Mucosa of stomach (tissue), 1 donor: ENCODE results near the gene CREBL2.
"Not testable (repeated sequence)": the region's sequence is repeated elsewhere in the genome, so short reads cannot be mapped to it uniquely, and the experiment has no call there.

Experiments used
- H3K27me3 ChIP-seq: one replicate; pipeline ENCODE4 v1.7.0; 2013; ENCODE audit warnings: mild to moderate bottlenecking, low read length; ENCODE audit not compliant: control insufficient read depth, insufficient read depth
- H3K36me3 ChIP-seq: one replicate; pipeline ENCODE4 v1.7.0; 2013; ENCODE audit warnings: low read length; ENCODE audit not compliant: control insufficient read depth, insufficient read depth
- H3K4me1 ChIP-seq: one replicate; pipeline ENCODE4 v1.7.0; 2013; ENCODE audit warnings: mild to moderate bottlenecking, low read length; ENCODE audit not compliant: control insufficient read depth, insufficient read depth
- H3K4me3 ChIP-seq: one replicate; pipeline ENCODE4 v1.7.0; 2013; ENCODE audit warnings: low read length
- H3K9ac ChIP-seq: one replicate; pipeline ENCODE4 v1.7.0; 2013; ENCODE audit warnings: mild to moderate bottlenecking, low read length, moderate library complexity
- H3K9me3 ChIP-seq: one replicate; pipeline ENCODE4 v1.7.0; 2013; ENCODE audit warnings: mild to moderate bottlenecking, low read length, moderate library complexity; ENCODE audit not compliant: control insufficient read depth
- donor health status: Pancreatic carcinoma.

CREBL2 gene

DNA sequence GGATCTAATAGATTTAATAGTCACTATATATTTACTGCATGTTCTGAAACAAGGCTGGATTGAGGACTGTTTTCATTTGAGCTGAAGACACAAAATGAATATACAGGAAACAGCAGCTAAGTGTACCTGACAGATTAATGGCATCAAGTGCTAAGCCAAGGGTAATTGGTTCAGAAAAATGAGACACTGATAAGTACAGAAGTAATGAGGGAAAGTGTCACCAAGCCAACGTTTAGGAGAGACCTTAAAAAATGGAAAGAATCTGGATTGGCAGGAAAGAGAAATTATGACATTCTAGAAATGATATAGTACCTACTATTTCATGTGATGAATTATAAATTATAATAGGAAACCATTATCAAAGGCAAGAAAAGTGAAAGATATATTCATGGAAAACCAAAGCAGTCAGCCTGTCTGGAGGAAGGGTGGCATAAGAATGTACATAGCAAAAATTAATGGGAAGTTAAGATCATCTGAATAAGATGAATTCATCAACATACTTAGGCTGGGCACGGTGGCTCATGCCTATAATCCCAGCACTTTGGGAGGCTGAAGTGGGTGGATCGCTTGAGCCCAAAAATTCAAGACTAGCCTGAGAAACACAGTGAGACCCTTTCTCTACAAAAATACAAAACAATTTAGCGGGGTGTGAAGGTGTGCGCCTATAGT is 28.0 kb upstream of the CREBL2 start:
- Histone ChIP-seq H3K9me3 (no peaks in the 10 kb centered on the region), H3K4me3 (no peak overlapping the region), H3K36me3 (no peaks in the 10 kb centered on the region), H3K4me1 (peaks cover 5% of the 10 kb centered on the region), H3K9ac (no peak overlapping the region), H3K27me3 (no peaks in the 10 kb centered on the region)

DNA sequence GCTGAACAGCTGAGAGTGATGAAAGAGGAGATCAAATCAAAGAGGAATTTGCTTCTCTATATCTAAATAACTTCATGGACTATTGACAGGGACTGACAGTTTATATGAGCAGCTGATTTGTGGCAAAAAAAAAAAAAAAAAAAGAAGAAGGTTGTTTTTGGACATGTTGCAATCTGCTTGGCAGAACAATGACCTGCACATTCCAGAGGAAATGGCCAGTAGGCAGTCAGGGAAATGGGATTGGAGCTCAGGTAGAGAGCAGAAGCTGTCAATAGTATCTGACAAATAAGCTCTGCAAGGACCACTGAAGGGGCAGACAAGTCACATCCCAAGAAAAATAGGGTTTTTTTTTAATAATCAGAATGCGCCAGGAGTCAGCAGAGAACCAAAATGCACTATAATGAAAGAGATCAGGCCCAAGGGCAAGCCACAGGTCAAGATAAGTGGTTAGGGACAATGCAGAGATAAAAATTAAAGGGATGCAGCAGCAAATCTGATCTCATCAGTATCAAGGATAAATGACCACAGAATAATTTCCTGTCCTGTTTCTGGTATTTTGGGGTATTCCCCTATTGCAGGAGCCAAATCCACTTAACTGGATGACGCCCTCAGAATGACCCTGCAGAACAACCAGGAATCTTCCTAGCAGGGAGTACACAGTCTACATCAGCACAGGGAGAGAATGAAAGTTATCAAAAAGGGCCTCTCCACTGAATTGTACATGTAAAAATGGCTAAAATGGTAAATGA is 26.4 kb upstream of the CREBL2 start:
- H3K9ac ChIP-seq = no peak overlapping the region
- H3K4me3 ChIP-seq = no peak overlapping the region
- no peaks in the 10 kb centered on the region for H3K36me3 ChIP-seq
- no peaks in the 10 kb centered on the region for H3K27me3 ChIP-seq
- H3K9me3 ChIP-seq = no peaks in the 10 kb centered on the region
- peaks cover 5% of the 10 kb centered on the region for H3K4me1 ChIP-seq

DNA sequence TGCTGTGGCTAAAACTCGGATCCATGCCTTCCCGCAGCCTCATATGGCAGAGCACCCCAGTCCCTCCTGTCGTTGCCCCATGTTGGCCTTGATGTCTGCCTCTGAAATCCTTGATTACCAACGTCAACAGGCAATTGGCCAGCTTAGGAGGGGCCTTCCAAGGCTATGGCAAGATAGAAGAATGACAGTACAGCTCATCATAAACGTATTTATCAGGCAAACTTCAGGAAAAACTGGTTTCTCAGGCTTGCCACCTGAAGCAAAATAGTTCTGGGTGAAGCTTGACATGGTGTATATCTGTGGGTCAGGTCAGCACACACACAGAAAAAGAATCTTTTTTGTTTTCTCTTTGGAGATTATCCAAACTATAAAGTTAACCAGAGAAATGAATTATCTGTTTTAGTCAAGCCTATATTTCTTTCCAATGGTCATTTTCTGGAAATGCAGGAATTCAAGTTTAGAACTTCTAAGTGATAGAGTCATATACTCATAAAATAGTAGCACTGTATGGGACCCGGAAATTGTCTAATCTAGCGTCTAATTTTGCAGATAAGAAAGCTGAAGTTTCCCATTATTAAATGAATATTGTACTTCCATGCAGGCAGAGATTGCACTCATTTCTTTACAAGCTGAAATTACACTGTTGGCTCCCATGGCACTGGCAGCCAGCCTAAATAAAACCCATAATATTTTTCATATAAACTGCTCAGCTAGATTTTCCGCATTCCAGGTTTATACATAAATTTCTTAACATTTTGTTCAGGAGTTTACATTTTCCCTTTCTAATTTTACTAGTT is 24.6 kb upstream of the CREBL2 start:
- H3K9ac ChIP-seq = no peak overlapping the region
- H3K9me3 ChIP-seq = no peaks in the 10 kb centered on the region
- H3K27me3 ChIP-seq = no peaks in the 10 kb centered on the region
- H3K36me3 ChIP-seq = no peaks in the 10 kb centered on the region
- peaks cover 5% of the 10 kb centered on the region for H3K4me1 ChIP-seq
- H3K4me3 ChIP-seq = no peak overlapping the region

DNA sequence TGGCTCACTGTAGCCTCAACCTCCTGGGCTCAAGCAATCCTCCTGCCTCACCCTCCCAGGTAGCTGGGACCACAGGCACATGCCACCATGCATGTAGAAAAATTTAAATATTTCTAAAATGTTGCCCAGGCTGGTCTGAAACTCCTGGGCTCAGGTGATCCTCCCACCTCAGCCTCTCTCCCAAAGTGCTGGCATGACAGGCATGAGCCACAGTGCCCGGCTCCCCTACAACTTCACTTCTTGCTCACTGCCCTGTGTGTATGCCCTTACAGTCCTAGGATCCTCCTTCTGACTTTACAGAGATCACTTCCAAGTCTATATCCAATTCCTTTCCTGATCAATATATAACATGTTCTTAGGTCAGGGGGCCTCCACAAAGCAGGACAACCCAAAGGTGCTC is 23.8 kb upstream of the CREBL2 start:
- Histone ChIP-seq H3K9me3 (no peaks in the 10 kb centered on the region), H3K4me1 (peaks cover 5% of the 10 kb centered on the region), H3K36me3 (no peaks in the 10 kb centered on the region)

DNA sequence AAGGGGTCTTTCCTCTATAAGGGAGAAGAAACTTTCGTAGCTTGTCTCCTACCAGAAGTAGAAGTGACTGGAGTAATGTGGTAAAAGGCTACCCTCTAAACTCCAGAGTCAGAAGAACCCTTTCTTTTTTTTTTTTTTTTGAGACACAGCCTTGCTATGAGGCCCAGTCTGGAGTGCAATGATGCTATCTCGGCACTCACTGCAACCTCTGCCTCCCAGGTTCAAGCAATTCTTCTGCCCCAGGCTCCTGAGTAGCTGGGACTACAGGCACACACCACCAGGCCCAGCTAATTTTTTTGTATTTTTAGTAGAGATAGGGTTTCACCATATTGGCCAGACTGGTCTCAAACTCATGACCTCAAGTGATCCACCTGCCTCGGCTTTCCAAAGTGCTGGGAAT is 23.2 kb upstream of the CREBL2 start:
- H3K9ac ChIP-seq, H3K9me3 ChIP-seq, H3K27me3 ChIP-seq, H3K4me3 ChIP-seq, H3K4me1 ChIP-seq, H3K36me3 ChIP-seq: not testable (repeated sequence)

More for the DNA sequence above, 23.8 kb upstream of the CREBL2 start:
- Histone ChIP-seq H3K27me3 (no peaks in the 10 kb centered on the region), H3K9ac (no peak overlapping the region), H3K4me3 (no peak overlapping the region)

DNA sequence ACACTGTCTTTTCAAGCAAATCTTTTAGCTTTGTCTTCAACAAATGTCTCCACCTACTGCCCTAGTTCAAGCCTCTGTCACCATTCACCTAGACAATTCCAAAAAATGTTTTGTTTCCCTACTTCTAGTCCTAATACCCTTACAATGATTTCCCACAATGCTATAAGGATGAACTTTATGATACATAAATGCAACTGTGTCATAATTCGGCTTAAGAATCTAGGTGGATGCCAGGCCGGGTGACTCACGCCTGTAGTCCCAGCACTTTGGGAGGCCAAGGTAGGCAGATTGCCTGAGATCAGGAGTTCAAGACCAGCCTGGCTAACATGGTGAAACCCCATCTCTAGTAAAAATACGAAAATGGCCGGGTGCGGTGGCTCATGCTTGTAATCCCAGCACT is 20.7 kb upstream of the CREBL2 start:
- no peak overlapping the region for H3K4me3 ChIP-seq
- no peaks in the 10 kb centered on the region for H3K36me3 ChIP-seq
- H3K9me3 ChIP-seq = no peaks in the 10 kb centered on the region
- H3K9ac ChIP-seq = no peak overlapping the region
- H3K27me3 ChIP-seq = no peaks in the 10 kb centered on the region
- H3K4me1 ChIP-seq = peaks cover 5% of the 10 kb centered on the region

DNA sequence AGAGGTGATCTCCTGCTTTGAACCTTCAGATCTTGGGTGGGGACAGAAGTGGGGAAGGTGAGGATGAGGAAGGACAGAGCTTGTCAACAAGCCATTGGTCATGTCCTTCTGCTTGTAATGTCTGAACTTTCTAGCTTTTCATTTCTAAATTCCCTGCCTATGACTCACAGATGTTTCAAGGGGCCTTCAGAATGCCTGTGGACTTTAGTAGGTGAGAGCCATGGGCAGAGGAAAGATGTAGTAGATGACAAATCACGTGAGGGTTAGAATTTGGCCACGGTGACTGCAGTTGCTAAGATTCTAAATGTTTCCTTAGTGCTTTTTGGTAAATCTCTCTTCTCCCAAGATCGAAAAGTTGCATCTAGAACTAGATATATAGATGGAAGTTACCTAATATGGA is 18.7 kb upstream of the CREBL2 start:
- H3K9me3 ChIP-seq = no peaks in the 10 kb centered on the region
- no peak overlapping the region for H3K4me3 ChIP-seq
- no peaks in the 10 kb centered on the region for H3K27me3 ChIP-seq
- H3K36me3 ChIP-seq = no peaks in the 10 kb centered on the region
- H3K9ac ChIP-seq = no peak overlapping the region
- no peaks in the 10 kb centered on the region for H3K4me1 ChIP-seq

DNA sequence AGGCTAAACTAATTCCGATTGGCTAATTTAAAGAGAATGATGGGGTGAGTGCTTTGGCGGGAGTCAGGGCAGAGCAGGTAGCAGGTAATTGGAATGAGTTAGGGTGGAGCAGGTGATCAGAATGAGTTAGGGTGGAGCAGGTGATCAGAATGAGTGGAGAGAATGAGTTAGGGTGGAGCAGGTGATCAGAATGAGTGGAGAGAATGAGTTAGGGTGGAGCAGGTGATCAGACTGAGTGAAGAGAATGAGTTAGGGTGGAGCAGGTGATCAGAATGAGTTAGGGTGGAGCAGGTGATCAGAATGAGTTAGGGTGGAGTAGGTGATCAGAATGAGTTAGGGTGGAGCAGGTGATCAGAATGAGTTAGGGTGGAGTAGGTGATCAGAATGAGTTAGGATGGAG is 15.7 kb upstream of the CREBL2 start:
- H3K9ac ChIP-seq, H3K36me3 ChIP-seq, H3K9me3 ChIP-seq, H3K4me3 ChIP-seq, H3K27me3 ChIP-seq, H3K4me1 ChIP-seq: not testable (repeated sequence)

DNA sequence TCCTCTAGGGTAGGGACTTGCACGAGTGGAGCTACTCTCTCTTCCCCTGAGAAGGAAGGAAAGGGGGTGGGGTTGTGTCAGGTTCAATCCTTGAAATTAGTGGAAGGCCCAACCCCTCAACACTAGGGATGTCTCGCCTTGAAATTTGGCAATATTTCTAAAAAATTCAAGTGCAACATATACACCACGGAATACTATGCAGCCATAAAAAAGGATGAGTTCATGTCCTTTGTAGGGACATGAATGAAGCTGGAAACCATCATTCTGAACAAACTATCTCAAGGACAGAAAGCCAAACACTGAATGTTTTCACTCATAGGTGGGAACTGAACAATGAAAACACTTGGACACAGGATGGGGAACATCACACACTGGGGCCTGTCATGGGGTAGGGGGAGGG is 15.1 kb upstream of the CREBL2 start:
- H3K9me3 ChIP-seq, H3K4me1 ChIP-seq, H3K36me3 ChIP-seq, H3K27me3 ChIP-seq, H3K9ac ChIP-seq, H3K4me3 ChIP-seq: not testable (repeated sequence)

DNA sequence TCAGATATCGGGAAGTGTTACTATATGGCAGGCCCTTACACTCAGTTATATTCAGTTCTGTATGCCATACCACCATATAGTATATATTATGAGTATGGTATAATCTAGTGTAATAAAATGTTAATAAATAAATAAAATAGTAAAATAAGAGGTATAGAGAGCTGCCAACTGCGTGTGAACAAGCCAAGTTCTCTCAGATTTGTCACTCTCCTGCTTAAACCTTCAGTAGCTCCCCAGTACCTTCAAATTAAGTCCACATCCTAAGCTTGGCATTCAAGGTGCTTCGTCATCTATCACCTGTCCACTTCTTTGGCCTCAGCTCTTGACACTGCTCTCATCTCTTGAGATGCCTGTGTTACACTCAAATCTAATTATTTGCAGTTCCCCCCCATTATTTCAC is 12.8 kb upstream of the CREBL2 start:
- Histone ChIP-seq H3K4me3 (no peak overlapping the region), H3K9ac (no peak overlapping the region), H3K36me3 (no peaks in the 10 kb centered on the region), H3K4me1 (no peaks in the 10 kb centered on the region), H3K27me3 (no peaks in the 10 kb centered on the region), H3K9me3 (no peaks in the 10 kb centered on the region)

DNA sequence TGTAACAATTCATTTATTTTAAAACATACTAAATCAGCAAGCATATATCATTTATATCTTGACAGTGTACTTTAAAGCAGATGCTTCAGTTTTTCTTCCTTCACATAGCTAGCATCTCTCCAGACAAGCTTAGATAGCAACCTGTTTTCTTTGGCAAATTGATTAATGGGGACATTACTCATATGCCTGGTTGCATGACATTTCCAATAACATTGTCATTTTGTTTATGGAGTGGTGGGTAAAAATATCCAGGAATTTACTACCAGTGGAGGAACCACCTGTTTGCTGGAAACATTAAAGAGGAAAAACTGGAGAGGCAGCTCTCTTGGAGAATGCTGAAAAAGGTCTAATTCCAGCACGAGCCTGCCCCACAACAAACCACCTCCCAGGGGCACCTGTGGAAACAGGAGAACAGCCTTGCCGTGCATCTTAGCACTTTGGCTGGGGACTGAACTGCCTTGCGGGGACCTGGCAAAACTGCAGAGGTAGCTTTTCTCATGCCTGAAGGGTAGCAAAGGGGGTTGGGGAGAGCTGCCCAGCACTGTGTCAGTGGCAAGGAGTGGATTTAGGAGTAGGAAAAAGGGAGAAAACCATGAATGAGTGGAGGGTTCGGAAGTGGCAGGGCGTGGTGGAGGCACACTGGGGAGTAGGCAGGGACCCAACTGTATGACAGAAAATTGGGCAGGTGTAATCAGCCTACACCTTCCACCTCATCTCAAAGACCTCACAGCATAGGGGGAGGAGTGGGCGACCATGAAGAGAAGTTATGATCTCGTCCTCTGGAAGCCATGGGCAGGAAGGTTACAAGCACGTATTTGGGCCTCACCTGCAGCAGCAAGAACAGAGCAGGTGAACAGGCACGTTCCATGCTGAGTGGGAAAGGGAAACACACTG is 11.7 kb upstream of the CREBL2 start:
- Histone ChIP-seq H3K9ac (no peak overlapping the region), H3K4me1 (no peaks in the 10 kb centered on the region), H3K9me3 (no peaks in the 10 kb centered on the region), H3K36me3 (no peaks in the 10 kb centered on the region), H3K4me3 (no peak overlapping the region), H3K27me3 (no peaks in the 10 kb centered on the region)
